T-helper 2 cell treated with Interferon-gamma antibody and Interleukin-4, amounts not matched to agents 5 μg/mL and 100 μg/mL, for 36 hours (primary cell): ENCODE results near the gene POM121L12.

Experiments used
- DNase-seq: peaks from one replicate; pipeline ENCODE4 v3.0.0; 2021; ENCODE audit warnings: low spot score
- H3K27ac Mint-ChIP-seq: one replicate; pipeline ENCODE4 v1.8.0; 2021; ENCODE audit warnings: mild to moderate bottlenecking, mixed read lengths
- H3K27me3 Mint-ChIP-seq: one replicate; pipeline ENCODE4 v1.8.0; 2021; ENCODE audit warnings: low read depth, mixed read lengths
- H3K36me3 Mint-ChIP-seq: one replicate; pipeline ENCODE4 v1.8.0; 2021; ENCODE audit warnings: low read depth, mixed read lengths
- H3K4me1 Mint-ChIP-seq: one replicate; pipeline ENCODE4 v1.8.0; 2021; ENCODE audit warnings: low read depth, mixed read lengths
- H3K4me3 Mint-ChIP-seq: one replicate; pipeline ENCODE4 v1.8.0; 2022; ENCODE audit warnings: mild to moderate bottlenecking, moderate library complexity, mixed read lengths
- H3K9me3 Mint-ChIP-seq: one replicate; pipeline ENCODE4 v1.8.0; 2021; ENCODE audit warnings: mixed read lengths

POM121L12 gene

GRCh38 chr7:53062796-53063195 lies 27.4 kb downstream of the POM121L12 start:
- Mint-ChIP-seq H3K27ac (no peak overlapping the region), H3K4me3 (no peak overlapping the region), H3K27me3 (no peaks in the 10 kb centered on the region), H3K36me3 (no peaks in the 10 kb centered on the region), H3K9me3 (peaks cover 57% of the 10 kb centered on the region), H3K4me1 (no peaks in the 10 kb centered on the region)
- no peak for DNase-seq

- Mint-ChIP-seq H3K27me3 (no peaks in the 10 kb centered on the region), H3K27ac (no peak overlapping the region), H3K9me3 (peaks cover 48% of the 10 kb centered on the region), H3K36me3 (no peaks in the 10 kb centered on the region), H3K4me3 (no peak overlapping the region), H3K4me1 (no peaks in the 10 kb centered on the region)
- DNase-seq = no peak
These were observed 33.2 kb downstream of the POM121L12 start for GRCh38 chr7:53068673-53069072.

- no peak overlapping the region for H3K4me3 Mint-ChIP-seq
- H3K36me3 Mint-ChIP-seq = no peaks in the 10 kb centered on the region
- H3K4me1 Mint-ChIP-seq = no peaks in the 10 kb centered on the region
- no peak overlapping the region for H3K27ac Mint-ChIP-seq
- H3K9me3 Mint-ChIP-seq = peaks cover 53% of the 10 kb centered on the region
- DNase-seq = no peak
- no peaks in the 10 kb centered on the region for H3K27me3 Mint-ChIP-seq
These were observed 35.5 kb downstream of the POM121L12 start for GRCh38 chr7:53070883-53071282.
